Endodermal cell (in vitro differentiated cells): ENCODE measurements around the gene CAPN3. TPM values are rescaled to one million over a fixed set of nuclear protein-coding genes. Genes with fewer than 3 reads are reported as not detected.

Experiments
- DNase-seq: peaks from one replicate; pipeline ENCODE4 v3.0.0-alpha.2; 2017
- H3K27ac ChIP-seq: 2 replicates; pipeline ENCODE4 v1.5.1; 2013; ENCODE audit warnings: mild to moderate bottlenecking, low read depth, low read length, moderate library complexity
- H3K27me3 ChIP-seq: 2 replicates; pipeline ENCODE4 v1.6.1; 2013; ENCODE audit warnings: mild to moderate bottlenecking, low read length, moderate library complexity; ENCODE audit not compliant: insufficient read depth, control insufficient read depth, poor library complexity, severe bottlenecking
- H3K36me3 ChIP-seq: 2 replicates; pipeline ENCODE4 v1.7.0; 2013; ENCODE audit warnings: mild to moderate bottlenecking, low read length, moderate library complexity; ENCODE audit not compliant: control insufficient read depth, insufficient read depth
- H3K4me1 ChIP-seq: one replicate; pipeline ENCODE4 v1.7.0; 2013; ENCODE audit warnings: low read length; ENCODE audit not compliant: control insufficient read depth, insufficient read depth
- H3K4me3 ChIP-seq: 2 replicates; pipeline ENCODE4 v1.5.1; 2013; ENCODE audit warnings: mild to moderate bottlenecking, low read length, moderate library complexity
- H3K9ac ChIP-seq: 2 replicates; pipeline ENCODE4 v1.6.1; 2013; ENCODE audit warnings: mild to moderate bottlenecking, low read length, moderate library complexity; ENCODE audit not compliant: poor library complexity, severe bottlenecking; ENCODE audit errors: extremely low read depth
- H3K9me3 ChIP-seq: 2 replicates; pipeline ENCODE4 v1.6.1; 2013; ENCODE audit warnings: mild to moderate bottlenecking, low read length, moderate library complexity; ENCODE audit not compliant: control insufficient read depth
- H3K27ac Mint-ChIP-seq: 2 replicates; pipeline ENCODE4 v1.8.0; 2020; ENCODE audit warnings: mixed read lengths
- H3K27me3 Mint-ChIP-seq: 2 replicates; pipeline ENCODE4 v1.8.0; 2021; ENCODE audit warnings: mild to moderate bottlenecking, mixed read lengths; ENCODE audit not compliant: insufficient read depth
- H3K36me3 Mint-ChIP-seq: 2 replicates; pipeline ENCODE4 v1.8.0; 2020; ENCODE audit warnings: low read depth, mixed read lengths
- H3K4me1 Mint-ChIP-seq: 2 replicates; pipeline ENCODE4 v1.8.0; 2020; ENCODE audit warnings: mixed read lengths
- H3K4me3 Mint-ChIP-seq: 2 replicates; pipeline ENCODE4 v1.8.0; 2020; ENCODE audit warnings: mild to moderate bottlenecking, moderate library complexity, mixed read lengths
- H3K9me3 Mint-ChIP-seq: 2 replicates; pipeline ENCODE4 v1.8.0; 2020; ENCODE audit warnings: mild to moderate bottlenecking, mixed read lengths
- CTCF ChIP-seq: fragments of 200-600 bp; sonication (generic); conservative IDR thresholded peaks from 2 replicates; pipeline ENCODE4 v1.5.0; 2021; ENCODE audit warnings: antibody characterized with exemption, mild to moderate bottlenecking
- WGBS, 2 experiments: methylation state at CpG; one replicate each; pipeline versions ENCODE4 v1.1.5 to v1.1.7; 2013; ENCODE audit warnings: missing lambda C conversion rate in 2 of 2, mixed read lengths in 1 of 2; ENCODE audit not compliant: insufficient coverage in 1 of 2, insufficient read length in 1 of 2; 5-methylcytosine and 5-hydroxymethylcytosine counted together
- total RNA-seq, 2 donors: library from RNA; stranded (reverse); fragmentation: NEBNext Ultra II Directional in 1 of 2; extraction: Animal tissue kit (Norgen Biotek cat#: 25700) in 1 of 2; gene quantifications; 2 replicates in 1 of 2; 3 replicates in 1 of 2; pipeline ENCODE4 v1.2.1, GENCODE V29; 2021

The CAPN3 gene
- total RNA-seq, 2 donors from 2014 or later: 0.77 to 1.5 TPM

GRCh38 chr15:42345504-42345903 lies 13.8 kb upstream of the CAPN3 start:
- WGBS, 2 experiments: 94 to 100% methylated on average over 2 of the region's 3 CpGs
- H3K9ac ChIP-seq: no peak overlapping the region
- no peaks in the 10 kb centered on the region for H3K36me3 ChIP-seq
- no peak overlapping the region for H3K27ac ChIP-seq
- no peaks in the 10 kb centered on the region for H3K27me3 Mint-ChIP-seq
- H3K4me3 Mint-ChIP-seq: no peak overlapping the region
- DNase-seq: no peak
- TF ChIP-seq CTCF: no peak
- H3K27ac Mint-ChIP-seq: no peak overlapping the region
- H3K9me3 Mint-ChIP-seq: no peaks in the 10 kb centered on the region
- H3K4me3 ChIP-seq: no peak overlapping the region
- no peaks in the 10 kb centered on the region for H3K36me3 Mint-ChIP-seq
- no peaks in the 10 kb centered on the region for H3K4me1 Mint-ChIP-seq
- no peaks in the 10 kb centered on the region for H3K4me1 ChIP-seq
- H3K27me3 ChIP-seq: no peaks in the 10 kb centered on the region
- no peaks in the 10 kb centered on the region for H3K9me3 ChIP-seq

GRCh38 chr15:42348083-42348482 lies 11.2 kb upstream of the CAPN3 start:
- Histone ChIP-seq H3K27me3 (no peaks in the 10 kb centered on the region), H3K9me3 (no peaks in the 10 kb centered on the region), H3K4me3 (no peak overlapping the region), H3K4me1 (no peaks in the 10 kb centered on the region), H3K27ac (no peak overlapping the region), H3K9ac (no peak overlapping the region), H3K36me3 (no peaks in the 10 kb centered on the region)
- H3K4me3 Mint-ChIP-seq: no peak overlapping the region
- H3K4me1 Mint-ChIP-seq: peaks cover 1% of the 10 kb centered on the region
- H3K27me3 Mint-ChIP-seq: no peaks in the 10 kb centered on the region
- no peak for DNase-seq
- H3K27ac Mint-ChIP-seq: no peak overlapping the region
- no peaks in the 10 kb centered on the region for H3K36me3 Mint-ChIP-seq
- no peaks in the 10 kb centered on the region for H3K9me3 Mint-ChIP-seq
- 92 to 97% methylated on average over 5 of the region's 5 CpGs for WGBS, 2 experiments
- no peak for TF ChIP-seq CTCF

- H3K27me3 ChIP-seq: no peaks in the 10 kb centered on the region
- Mint-ChIP-seq H3K27ac (no peak overlapping the region), H3K36me3 (no peaks in the 10 kb centered on the region), H3K4me3 (no peak overlapping the region), H3K9me3 (no peaks in the 10 kb centered on the region), H3K27me3 (no peaks in the 10 kb centered on the region), H3K4me1 (peaks cover 6% of the 10 kb centered on the region)
- no peaks in the 10 kb centered on the region for H3K9me3 ChIP-seq
- 100% methylated on average over 1 of the region's 2 CpGs; no CpG with 5 or more reads in 1 of the 2 experiments for WGBS, 2 experiments
- TF ChIP-seq CTCF: no peak
- no peak overlapping the region for H3K9ac ChIP-seq
- no peaks in the 10 kb centered on the region for H3K36me3 ChIP-seq
- H3K27ac ChIP-seq: no peak overlapping the region
- no peak overlapping the region for H3K4me3 ChIP-seq
- peaks cover 2% of the 10 kb centered on the region for H3K4me1 ChIP-seq
- no peak for DNase-seq
These were observed 10.1 kb upstream of the CAPN3 start for GRCh38 chr15:42349186-42349585.
